Neutrophil (primary cell): ENCODE measurements around the gene EP400.
A peak's percentile ranks its signal among the peaks of the same experiment; 100 is the strongest.

Experiments used
- H3K27ac ChIP-seq: fragments of 200-600 bp; sonication (generic); 2 replicates; pipeline ENCODE4 v1.5.1; 2016; ENCODE audit warnings: mild to moderate bottlenecking, moderate library complexity
- H3K27me3 ChIP-seq: fragments of 200-600 bp; sonication (generic); 2 replicates; pipeline ENCODE4 v1.6.0; 2016; ENCODE audit warnings: mild to moderate bottlenecking
- H3K36me3 ChIP-seq: fragments of 200-600 bp; sonication (generic); 2 replicates; pipeline ENCODE4 v1.5.1; 2017
- H3K4me1 ChIP-seq, 2 experiments: fragments of 200-600 bp in 1 of 2; sonication (generic) in 1 of 2; 1 replicate in 1 of 2; 2 replicates in 1 of 2; pipeline versions ENCODE4 v1.5.1 to v1.6.1; 2013 to 2016; ENCODE audit warnings: low read depth in 1 of 2, low read length in 1 of 2, mild to moderate bottlenecking in 1 of 2, moderate library complexity in 1 of 2; ENCODE audit not compliant: control insufficient read depth in 1 of 2, insufficient read depth in 1 of 2
- H3K4me3 ChIP-seq, 2 experiments: fragments of 200-600 bp in 1 of 2; sonication (generic) in 1 of 2; 1 replicate in 1 of 2; 2 replicates in 1 of 2; pipeline ENCODE4 v1.5.1; 2013 to 2016; ENCODE audit warnings: low read depth in 1 of 2, low read length in 1 of 2, mild to moderate bottlenecking in 1 of 2, moderate library complexity in 1 of 2
- H3K9me3 ChIP-seq: fragments of 200-600 bp; sonication (generic); 2 replicates; pipeline ENCODE4 v1.5.1; 2016
- TF ChIP-seq, protein P1 (sequence below): fragments of 200-600 bp; sonication (generic); IDR thresholded peaks from 2 replicates; pipeline ENCODE4 v1.5.1; 2016; ENCODE audit warnings: antibody characterized with exemption

The EP400 gene

DNA sequence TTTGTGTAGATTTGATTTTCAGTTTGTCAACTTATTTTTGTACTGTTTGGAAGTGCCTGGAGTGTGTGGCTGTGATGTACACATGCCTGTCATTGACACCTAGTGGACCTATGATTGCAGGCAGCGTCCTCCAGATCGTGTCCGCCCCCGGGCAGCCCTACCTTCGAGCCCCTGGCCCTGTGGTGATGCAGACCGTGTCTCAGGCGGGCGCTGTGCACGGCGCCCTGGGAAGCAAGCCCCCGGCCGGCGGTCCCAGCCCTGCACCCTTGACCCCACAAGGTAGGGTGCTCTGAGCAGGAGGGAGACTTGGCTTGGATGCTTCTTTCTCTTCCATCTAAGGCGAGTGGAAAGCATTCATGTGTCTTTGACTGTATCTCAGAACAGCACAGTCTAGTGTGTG, 75.8 kb downstream of the EP400 start:
- Histone ChIP-seq H3K27ac (no peak overlapping the region), H3K27me3 (no peaks in the 10 kb centered on the region), H3K9me3 (no peaks in the 10 kb centered on the region), H3K36me3 (peaks cover 88% of the 10 kb centered on the region), H3K4me3 (no peak overlapping the region), H3K4me1 (peaks cover 6% of the 10 kb centered on the region in 2 experiments)
- TF ChIP-seq, protein P1, sequence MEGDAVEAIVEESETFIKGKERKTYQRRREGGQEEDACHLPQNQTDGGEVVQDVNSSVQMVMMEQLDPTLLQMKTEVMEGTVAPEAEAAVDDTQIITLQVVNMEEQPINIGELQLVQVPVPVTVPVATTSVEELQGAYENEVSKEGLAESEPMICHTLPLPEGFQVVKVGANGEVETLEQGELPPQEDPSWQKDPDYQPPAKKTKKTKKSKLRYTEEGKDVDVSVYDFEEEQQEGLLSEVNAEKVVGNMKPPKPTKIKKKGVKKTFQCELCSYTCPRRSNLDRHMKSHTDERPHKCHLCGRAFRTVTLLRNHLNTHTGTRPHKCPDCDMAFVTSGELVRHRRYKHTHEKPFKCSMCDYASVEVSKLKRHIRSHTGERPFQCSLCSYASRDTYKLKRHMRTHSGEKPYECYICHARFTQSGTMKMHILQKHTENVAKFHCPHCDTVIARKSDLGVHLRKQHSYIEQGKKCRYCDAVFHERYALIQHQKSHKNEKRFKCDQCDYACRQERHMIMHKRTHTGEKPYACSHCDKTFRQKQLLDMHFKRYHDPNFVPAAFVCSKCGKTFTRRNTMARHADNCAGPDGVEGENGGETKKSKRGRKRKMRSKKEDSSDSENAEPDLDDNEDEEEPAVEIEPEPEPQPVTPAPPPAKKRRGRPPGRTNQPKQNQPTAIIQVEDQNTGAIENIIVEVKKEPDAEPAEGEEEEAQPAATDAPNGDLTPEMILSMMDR = no peak

DNA sequence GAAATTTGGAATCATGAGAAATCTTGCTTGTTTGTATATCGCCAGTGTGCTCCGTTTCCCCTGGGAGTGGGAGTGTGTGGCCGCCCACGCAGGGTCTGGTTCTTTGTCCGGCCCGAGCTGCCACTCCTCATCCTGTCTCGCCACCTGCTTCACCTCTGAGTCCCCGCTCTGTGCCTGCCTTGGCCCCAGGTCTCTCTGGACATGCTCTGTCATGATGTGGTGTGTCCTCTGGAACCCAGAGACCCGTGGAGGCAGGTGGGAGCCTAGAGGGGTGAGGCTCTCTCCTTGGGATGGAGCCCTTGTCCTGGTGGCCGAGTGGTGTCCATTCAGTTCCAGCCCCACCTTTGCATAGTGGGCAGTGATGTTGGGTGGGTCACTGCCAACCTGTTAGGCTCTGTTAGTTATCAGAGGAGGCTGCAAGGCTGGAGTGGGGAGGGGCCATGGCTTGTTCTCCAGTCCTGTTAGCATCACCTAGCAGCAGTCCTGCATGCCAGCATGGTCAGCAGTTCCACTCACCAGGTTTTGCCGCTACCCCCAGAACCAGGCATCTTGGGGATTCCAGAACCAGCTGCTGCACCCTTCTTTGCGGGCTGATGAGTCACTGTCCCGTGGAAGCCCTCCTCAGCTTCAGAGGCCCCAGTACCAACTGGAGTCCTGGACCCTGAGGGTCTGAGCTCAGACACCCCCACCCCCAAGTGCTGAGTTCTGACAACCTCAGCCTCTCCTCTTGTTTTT, 76.5 kb downstream of the EP400 start:
- Histone ChIP-seq H3K4me3 (no peak overlapping the region), H3K36me3 (peaks cover 88% of the 10 kb centered on the region), H3K27ac (no peak overlapping the region), H3K27me3 (no peaks in the 10 kb centered on the region), H3K9me3 (no peaks in the 10 kb centered on the region), H3K4me1 (peaks cover 6% of the 10 kb centered on the region in 2 experiments)
- TF ChIP-seq, protein P1 = no peak

DNA sequence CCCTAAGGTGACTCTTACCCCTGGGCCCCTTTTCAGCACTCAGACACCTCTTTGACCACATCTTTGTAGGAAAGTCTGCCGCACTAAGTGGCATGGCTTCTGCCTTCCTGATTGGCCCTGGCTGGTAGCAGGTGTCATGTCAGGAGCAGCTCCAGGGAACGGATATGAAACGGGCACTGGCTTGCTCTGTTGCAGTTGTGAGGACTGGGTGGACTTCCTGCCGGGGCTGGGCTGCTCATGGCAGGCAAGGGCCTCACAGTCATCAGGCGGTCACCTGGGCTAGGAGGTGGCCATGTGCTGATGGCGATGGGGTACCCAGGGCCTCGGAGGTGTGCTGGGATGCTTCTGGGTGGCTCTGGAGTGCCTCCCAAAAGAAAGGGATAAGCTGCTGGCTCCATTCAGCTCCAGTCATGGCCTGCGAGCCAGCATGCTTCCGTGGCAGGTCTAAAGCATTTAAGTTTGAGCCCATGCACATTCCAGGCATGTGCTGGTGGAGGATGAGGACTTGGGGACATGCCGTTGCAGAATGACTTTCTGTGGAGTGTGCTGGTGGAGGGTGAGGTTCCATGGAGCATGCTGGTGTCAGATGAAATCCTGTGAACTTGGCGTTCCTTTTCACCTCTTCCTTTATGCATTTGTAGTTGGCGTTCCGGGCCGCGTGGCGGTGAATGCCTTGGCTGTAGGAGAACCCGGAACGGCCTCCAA, 77.2 kb downstream of the EP400 start:
- TF ChIP-seq, protein P1 = no peak
- Histone ChIP-seq H3K27me3 (no peaks in the 10 kb centered on the region), H3K36me3 (peaks cover 88% of the 10 kb centered on the region), H3K27ac (peak overlapping the region; percentile 57), H3K9me3 (no peaks in the 10 kb centered on the region), H3K4me3 (no peak overlapping the region), H3K4me1 (peaks cover 6% of the 10 kb centered on the region in 2 experiments)

DNA sequence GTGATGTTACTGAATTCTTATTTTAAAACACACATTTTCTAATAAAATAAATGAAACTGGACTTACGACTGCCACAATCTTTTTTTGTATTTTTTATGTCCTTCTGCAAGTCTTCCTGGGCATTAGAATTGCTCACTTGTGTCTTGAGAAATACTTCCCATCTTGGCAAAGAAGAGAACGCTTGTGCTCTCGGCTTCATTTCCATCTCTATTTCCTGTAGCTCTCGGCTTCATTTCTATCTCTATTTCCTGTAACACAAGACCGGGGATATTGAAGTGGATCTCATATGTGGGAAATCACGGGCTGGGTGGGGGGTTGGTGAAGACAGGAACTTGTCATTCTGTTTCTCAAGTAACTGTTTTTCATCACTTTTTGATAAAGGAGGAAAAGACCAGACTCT, 77.9 kb downstream of the EP400 start:
- Histone ChIP-seq H3K9me3 (no peaks in the 10 kb centered on the region), H3K4me1 (peaks cover 6% of the 10 kb centered on the region in 2 experiments), H3K4me3 (no peak overlapping the region), H3K27me3 (no peaks in the 10 kb centered on the region), H3K36me3 (peaks cover 90% of the 10 kb centered on the region), H3K27ac (peak overlapping the region; percentile 57)
- TF ChIP-seq, protein P1 = no peak

DNA sequence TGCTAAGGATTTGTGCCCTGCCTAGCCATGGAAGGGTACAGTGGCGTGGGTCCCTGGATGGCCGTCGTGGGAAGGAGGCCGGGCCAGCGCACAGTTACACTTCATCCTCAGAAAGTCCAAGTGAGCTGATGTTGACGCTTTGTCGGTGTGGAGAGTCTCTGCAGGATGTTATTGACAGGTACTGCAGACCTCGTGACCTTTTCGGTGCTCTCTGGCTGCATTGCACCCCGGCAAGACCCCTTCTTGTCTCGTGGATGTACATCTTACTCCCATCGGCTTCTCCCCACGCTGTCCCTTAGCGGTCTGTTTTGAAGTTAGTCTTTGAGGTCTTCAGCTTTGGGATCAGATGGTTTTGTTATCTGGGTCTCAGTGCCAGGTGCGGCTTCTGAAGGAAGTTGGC, 78.4 kb downstream of the EP400 start:
- H3K36me3 ChIP-seq = peaks cover 95% of the 10 kb centered on the region
- TF ChIP-seq, protein P1 = no peak
- no peaks in the 10 kb centered on the region for H3K27me3 ChIP-seq

More for the DNA sequence above, 78.4 kb downstream of the EP400 start:
- H3K4me1 ChIP-seq = peaks cover 6% of the 10 kb centered on the region in 2 experiments
- H3K27ac ChIP-seq = peak overlapping the region; percentile 57
- no peak overlapping the region for H3K4me3 ChIP-seq
- no peaks in the 10 kb centered on the region for H3K9me3 ChIP-seq
